DOHH2 (cell line): ENCODE measurements around the gene RINL.

Experiments
- H3F3A ChIP-seq: fragments of 200-600 bp; sonication (generic), shearing (Covaris generic); 2 replicates; pipeline ENCODE4 v1.6.0; 2016; ENCODE audit warnings: antibody characterized with exemption, mild to moderate bottlenecking; ENCODE audit not compliant: control insufficient read depth, insufficient read depth
- H3K27ac ChIP-seq: fragments of 200-600 bp; sonication (generic); 2 replicates; pipeline ENCODE4 v1.5.1; 2014; ENCODE audit warnings: low read depth, mild to moderate bottlenecking, low read length, moderate library complexity
- H3K27me3 ChIP-seq: fragments of 200-600 bp; sonication (generic); 2 replicates; pipeline ENCODE4 v1.6.1; 2014; ENCODE audit warnings: mild to moderate bottlenecking, low read length, mixed read lengths; ENCODE audit not compliant: control insufficient read depth
- H3K36me3 ChIP-seq: fragments of 200-600 bp; sonication (generic); 2 replicates; pipeline ENCODE4 v1.6.1; 2014; ENCODE audit warnings: mild to moderate bottlenecking, low read length, moderate library complexity, mixed read lengths; ENCODE audit not compliant: control insufficient read depth
- H3K4me1 ChIP-seq: fragments of 200-600 bp; sonication (generic); 2 replicates; pipeline ENCODE4 v1.6.1; 2014; ENCODE audit warnings: mild to moderate bottlenecking, low read length, mixed read lengths; ENCODE audit not compliant: control insufficient read depth
- H3K4me2 ChIP-seq: fragments of 200-600 bp; sonication (generic); 2 replicates; pipeline ENCODE4 v1.6.0; 2014; ENCODE audit warnings: mild to moderate bottlenecking, low read length, moderate library complexity
- H3K4me3 ChIP-seq: fragments of 200-600 bp; sonication (generic); 2 replicates; pipeline ENCODE4 v1.5.1; 2014; ENCODE audit warnings: mild to moderate bottlenecking, low read length, mixed read lengths
- H3K79me2 ChIP-seq: fragments of 200-600 bp; sonication (generic); 2 replicates; pipeline ENCODE4 v1.6.1; 2014; ENCODE audit warnings: mild to moderate bottlenecking, low read length, mixed read lengths; ENCODE audit not compliant: control insufficient read depth
- H3K9me2 ChIP-seq: fragments of 200-600 bp; sonication (generic); replicated peaks from 2 replicates; pipeline ENCODE4 v1.6.1; 2014; ENCODE audit warnings: mild to moderate bottlenecking, low read length, mixed read lengths; ENCODE audit not compliant: control insufficient read depth
- H3K9me3 ChIP-seq: fragments of 200-600 bp; sonication (generic); 2 replicates; pipeline ENCODE4 v1.6.1; 2014; ENCODE audit warnings: antibody characterized with exemption, low read length, mixed read lengths; ENCODE audit not compliant: control insufficient read depth, insufficient read depth
- H4K20me1 ChIP-seq: fragments of 200-600 bp; sonication (generic); 2 replicates; pipeline ENCODE4 v1.6.0; 2014; ENCODE audit warnings: low read depth, mild to moderate bottlenecking, antibody characterized with exemption, low read length, moderate library complexity; ENCODE audit not compliant: control insufficient read depth, insufficient read depth
- EZH2phosphoT487 ChIP-seq: fragments of 200-600 bp; sonication (generic); IDR thresholded peaks from 2 replicates; pipeline ENCODE4 v1.6.1; 2017; ENCODE audit warnings: borderline replicate concordance, mild to moderate bottlenecking, antibody characterized with exemption, low read length, moderate library complexity, mixed read lengths
- TF ChIP-seq, protein P1 (sequence below): fragments of 200-600 bp; sonication (generic); IDR thresholded peaks from one replicate; pipeline ENCODE4 v1.5.1; 2014; ENCODE audit warnings: antibody characterized with exemption, mild to moderate bottlenecking, low read depth, low read length; ENCODE audit not compliant: poor library complexity, severe bottlenecking

The RINL gene

DNA sequence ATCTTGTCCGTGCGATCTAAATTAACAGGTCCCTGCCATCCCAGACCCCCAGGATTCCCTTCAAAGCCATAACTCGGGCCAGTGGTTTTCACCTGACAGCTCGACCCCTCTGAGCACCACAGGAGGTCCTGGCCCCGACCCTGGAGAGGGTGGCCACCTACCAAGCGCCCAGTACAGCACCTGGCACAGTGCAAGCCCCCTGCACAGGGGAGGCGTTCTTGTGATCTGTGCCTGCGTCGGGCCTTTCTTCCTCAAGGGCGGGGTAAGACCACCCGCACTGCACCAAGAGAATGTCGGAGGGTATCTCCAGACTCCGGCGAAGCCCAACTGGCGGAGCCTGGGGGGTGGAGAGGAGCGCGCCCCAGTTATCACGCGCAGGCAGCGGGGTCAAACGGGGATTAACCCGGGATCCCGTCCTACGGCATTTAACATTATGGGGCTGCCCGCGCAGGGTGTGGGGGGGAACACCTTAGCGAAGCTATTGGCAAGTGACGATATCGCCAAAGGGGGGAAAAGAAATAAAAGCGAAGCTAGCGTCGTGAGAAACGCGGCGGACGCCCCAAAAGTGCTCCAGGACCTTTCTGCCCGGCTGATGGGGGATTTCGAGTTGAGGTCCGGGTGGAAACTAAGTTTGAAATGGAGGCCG, 27.0 kb downstream of the RINL start:
- H3K4me3 ChIP-seq: peak overlapping the region; percentile 83
- TF ChIP-seq, protein P1, sequence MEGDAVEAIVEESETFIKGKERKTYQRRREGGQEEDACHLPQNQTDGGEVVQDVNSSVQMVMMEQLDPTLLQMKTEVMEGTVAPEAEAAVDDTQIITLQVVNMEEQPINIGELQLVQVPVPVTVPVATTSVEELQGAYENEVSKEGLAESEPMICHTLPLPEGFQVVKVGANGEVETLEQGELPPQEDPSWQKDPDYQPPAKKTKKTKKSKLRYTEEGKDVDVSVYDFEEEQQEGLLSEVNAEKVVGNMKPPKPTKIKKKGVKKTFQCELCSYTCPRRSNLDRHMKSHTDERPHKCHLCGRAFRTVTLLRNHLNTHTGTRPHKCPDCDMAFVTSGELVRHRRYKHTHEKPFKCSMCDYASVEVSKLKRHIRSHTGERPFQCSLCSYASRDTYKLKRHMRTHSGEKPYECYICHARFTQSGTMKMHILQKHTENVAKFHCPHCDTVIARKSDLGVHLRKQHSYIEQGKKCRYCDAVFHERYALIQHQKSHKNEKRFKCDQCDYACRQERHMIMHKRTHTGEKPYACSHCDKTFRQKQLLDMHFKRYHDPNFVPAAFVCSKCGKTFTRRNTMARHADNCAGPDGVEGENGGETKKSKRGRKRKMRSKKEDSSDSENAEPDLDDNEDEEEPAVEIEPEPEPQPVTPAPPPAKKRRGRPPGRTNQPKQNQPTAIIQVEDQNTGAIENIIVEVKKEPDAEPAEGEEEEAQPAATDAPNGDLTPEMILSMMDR: peak; percentile 8
- TF ChIP-seq EZH2phosphoT487: no peak
- peaks cover 54% of the 10 kb centered on the region for H3K79me2 ChIP-seq
- H3F3A ChIP-seq: peaks cover 10% of the 10 kb centered on the region
- H3K4me2 ChIP-seq: peak overlapping the region; percentile 97
- peaks cover 44% of the 10 kb centered on the region for H3K4me1 ChIP-seq
- no peaks in the 10 kb centered on the region for H3K27me3 ChIP-seq
- H3K36me3 ChIP-seq: peaks cover 41% of the 10 kb centered on the region
- no peaks in the 10 kb centered on the region for H3K9me3 ChIP-seq
- H4K20me1 ChIP-seq: peaks cover 16% of the 10 kb centered on the region
- H3K27ac ChIP-seq: peak overlapping the region; percentile 90
- no peaks in the 10 kb centered on the region for H3K9me2 ChIP-seq

DNA sequence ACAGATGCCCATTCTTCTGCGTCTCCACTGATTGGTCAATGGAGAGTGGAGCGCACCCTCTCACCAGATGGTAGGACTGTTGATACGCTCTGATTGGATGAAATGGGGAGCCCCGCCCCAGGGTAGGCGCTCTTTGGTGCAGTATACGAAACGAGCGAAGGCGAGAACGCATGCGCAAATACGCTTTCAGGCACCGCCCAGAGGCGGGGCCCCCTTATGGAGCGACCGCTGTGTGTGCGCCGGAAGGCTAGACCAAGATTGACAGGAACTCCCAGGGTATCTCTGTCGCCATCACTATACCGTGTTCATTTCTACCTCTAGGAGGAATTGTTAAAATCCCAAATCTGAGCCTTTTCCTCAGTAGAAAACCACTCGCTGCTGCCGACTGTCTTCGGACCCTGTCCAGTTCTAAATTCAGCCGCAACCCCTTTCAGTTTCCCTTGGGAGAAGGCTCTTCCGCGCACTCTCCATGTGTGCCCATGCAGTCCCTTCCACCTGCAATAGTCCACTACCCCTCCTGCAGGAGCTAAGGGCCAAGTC, 27.6 kb downstream of the RINL start:
- peaks cover 49% of the 10 kb centered on the region for H3K4me1 ChIP-seq
- peaks cover 10% of the 10 kb centered on the region for H3F3A ChIP-seq

DNA sequence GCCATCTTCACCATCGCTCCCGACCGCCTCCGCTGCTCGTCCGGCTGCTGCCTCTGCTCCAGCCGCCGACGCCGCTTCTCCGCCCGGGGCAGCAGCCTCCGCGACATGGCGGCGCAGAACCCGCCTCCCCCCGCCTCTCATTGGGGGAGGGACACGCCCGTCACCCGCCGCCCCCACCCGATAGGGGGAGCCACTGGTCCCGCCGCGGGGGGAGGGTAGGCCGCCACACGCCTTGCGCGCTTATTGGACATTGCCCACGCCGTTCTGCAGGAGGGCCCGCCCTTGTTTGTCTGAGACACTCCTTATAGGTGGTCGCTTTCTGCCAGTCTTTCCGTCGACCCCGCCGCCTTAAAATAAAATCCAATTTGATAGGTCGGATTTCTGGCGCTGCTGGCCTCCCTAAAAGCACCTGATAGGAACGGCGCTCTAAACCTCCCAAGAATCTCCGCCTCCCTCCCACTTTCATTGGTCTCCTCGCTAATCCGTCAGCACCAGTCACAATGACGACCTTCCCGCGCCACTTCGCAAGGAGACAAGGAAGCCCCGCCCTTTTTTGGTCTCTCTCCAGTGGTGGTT, 28.1 kb downstream of the RINL start, which contains the start of gene HNRNPL:
Gene HNRNPL, minus strand, starts transcription at position 127 of the 576 bp plus-strand sequence. Its CDS starts 20 bp downstream, at position 107.
- Histone ChIP-seq H3K9me3 (no peaks in the 10 kb centered on the region), H3K36me3 (peaks cover 52% of the 10 kb centered on the region), H3K4me2 (peak within 1 kb of the TSS; percentile 97), H3K27me3 (no peaks in the 10 kb centered on the region), H4K20me1 (peaks cover 24% of the 10 kb centered on the region), H3K9me2 (no peaks in the 10 kb centered on the region), H3K4me3 (peak within 1 kb of the TSS; percentile 94), H3K4me1 (peaks cover 51% of the 10 kb centered on the region), H3K79me2 (peaks cover 65% of the 10 kb centered on the region), H3K27ac (peak within 1 kb of the TSS; percentile 90), H3F3A (peaks cover 10% of the 10 kb centered on the region)
- TF ChIP-seq, protein P1: peak; percentile 25
- TF ChIP-seq EZH2phosphoT487: no peak

More for the DNA sequence above, 27.6 kb downstream of the RINL start:
- Histone ChIP-seq H3K36me3 (peaks cover 47% of the 10 kb centered on the region), H3K4me2 (peak overlapping the region; percentile 97), H3K9me2 (no peaks in the 10 kb centered on the region), H4K20me1 (peaks cover 21% of the 10 kb centered on the region), H3K4me3 (peak overlapping the region; percentile 83), H3K79me2 (peaks cover 60% of the 10 kb centered on the region), H3K27ac (peak overlapping the region; percentile 90), H3K27me3 (no peaks in the 10 kb centered on the region), H3K9me3 (no peaks in the 10 kb centered on the region)
- TF ChIP-seq, protein P1: peak; percentile 19
- no peak for TF ChIP-seq EZH2phosphoT487
